GM21528 (cell line): ENCODE results near the gene HOXC5.

Source experiments
- ATAC-seq: cut with Tn5 transposase; IDR thresholded peaks from one replicate; pipeline ENCODE4 v1.9.1; 2021; ENCODE audit warnings: mild to moderate bottlenecking, moderate library complexity; ENCODE audit not compliant: unreplicated experiment, low FRiP score

The HOXC5 gene

GRCh38 chr12:54019091-54019811 lies 13.6 kb upstream of the HOXC5 start:
- no peak for ATAC-seq

GRCh38 chr12:54019924-54020590 lies 12.8 kb upstream of the HOXC5 start:
- ATAC-seq = no peak

- no peak for ATAC-seq
Observed at GRCh38 chr12:54020591-54021405, 12.1 kb upstream of the HOXC5 start.

- ATAC-seq = no peak
Observed at GRCh38 chr12:54021432-54022013, 11.3 kb upstream of the HOXC5 start.

- no peak for ATAC-seq
Observed at GRCh38 chr12:54022960-54023884, 9.6 kb upstream of the HOXC5 start.

GRCh38 chr12:54024127-54024526 lies 8.7 kb upstream of the HOXC5 start:
- ATAC-seq = no peak

GRCh38 chr12:54024581-54025305 lies 8.1 kb upstream of the HOXC5 start:
- no peak for ATAC-seq

- no peak for ATAC-seq
Observed at GRCh38 chr12:54025499-54026405, 7.1 kb upstream of the HOXC5 start.

- ATAC-seq = no peak
Observed at GRCh38 chr12:54026640-54027441, 6.0 kb upstream of the HOXC5 start.

GRCh38 chr12:54027442-54027786 lies 5.4 kb upstream of the HOXC5 start:
- ATAC-seq = no peak

- no peak for ATAC-seq
Observed at GRCh38 chr12:54028314-54029201, 4.3 kb upstream of the HOXC5 start, which contains the start of gene HOXC6. HOXC6 (plus strand) TSS chr12:54028440; CDS start chr12:54028522, 82 bp downstream.

- ATAC-seq = no peak
Observed at GRCh38 chr12:54029529-54030441, 3.1 kb upstream of the HOXC5 start.

GRCh38 chr12:54030442-54030801 lies 2.4 kb upstream of the HOXC5 start:
- no peak for ATAC-seq

GRCh38 chr12:54030889-54031471 lies 1.9 kb upstream of the HOXC5 start:
- no peak for ATAC-seq

GRCh38 chr12:54031480-54031879 lies 1.4 kb upstream of the HOXC5 start:
- no peak for ATAC-seq
